Trophoblast cell (in vitro differentiated cells and primary cell): ENCODE data around the gene CUL4A.

Experiments
- DNase-seq, 2 donors: peaks; one replicate each; pipeline ENCODE4 v3.0.0-alpha.2; 2016
- H2AFZ ChIP-seq: 2 replicates; pipeline ENCODE4 v1.6.1; 2013; ENCODE audit warnings: low read length, moderate library complexity, mild to moderate bottlenecking; ENCODE audit not compliant: insufficient read depth, poor library complexity
- H2AK5ac ChIP-seq: 2 replicates; pipeline ENCODE4 v1.6.1; 2013; ENCODE audit warnings: mild to moderate bottlenecking, low read length
- H2BK120ac ChIP-seq: 2 replicates; pipeline ENCODE4 v1.6.1; 2013; ENCODE audit warnings: low read length, mild to moderate bottlenecking, moderate library complexity; ENCODE audit not compliant: insufficient read depth, poor library complexity
- H2BK12ac ChIP-seq: 2 replicates; pipeline ENCODE4 v1.6.1; 2013; ENCODE audit warnings: mild to moderate bottlenecking, low read length, moderate library complexity
- H2BK5ac ChIP-seq: 2 replicates; pipeline ENCODE4 v1.6.1; 2013; ENCODE audit warnings: low read length, low read depth, moderate library complexity, mild to moderate bottlenecking; ENCODE audit not compliant: poor library complexity
- H3K14ac ChIP-seq: 2 replicates; pipeline ENCODE4 v1.6.1; 2013; ENCODE audit warnings: mild to moderate bottlenecking, low read length
- H3K18ac ChIP-seq: 2 replicates; pipeline ENCODE4 v1.6.1; 2013; ENCODE audit warnings: mild to moderate bottlenecking, low read length
- H3K23ac ChIP-seq: 2 replicates; pipeline ENCODE4 v1.6.1; 2013; ENCODE audit warnings: low read length
- H3K27ac ChIP-seq: 2 replicates; pipeline ENCODE4 v1.5.1; 2013; ENCODE audit warnings: low read depth, mild to moderate bottlenecking, inconsistent platforms, low read length, moderate library complexity
- H3K27me3 ChIP-seq: 2 replicates; pipeline ENCODE4 v1.6.1; 2013; ENCODE audit warnings: inconsistent platforms, mild to moderate bottlenecking, low read length, moderate library complexity; ENCODE audit not compliant: insufficient read depth
- H3K36me3 ChIP-seq, 2 experiments: 1 replicate in 1 of 2; 2 replicates in 1 of 2; pipeline ENCODE4 v1.6.1; 2013; ENCODE audit warnings: low read length in 2 of 2, mild to moderate bottlenecking in 2 of 2, moderate library complexity in 1 of 2; ENCODE audit not compliant: insufficient read depth in 2 of 2, control insufficient read depth in 1 of 2
- H3K4ac ChIP-seq: 2 replicates; pipeline ENCODE4 v1.6.1; 2013; ENCODE audit warnings: low read depth, mild to moderate bottlenecking, low read length, moderate library complexity
- H3K4me1 ChIP-seq, 2 experiments: 1 replicate in 1 of 2; 2 replicates in 1 of 2; pipeline ENCODE4 v1.6.1; 2013; ENCODE audit warnings: low read length in 2 of 2, mild to moderate bottlenecking in 2 of 2, moderate library complexity in 1 of 2; ENCODE audit not compliant: insufficient read depth in 2 of 2, control insufficient read depth in 1 of 2
- H3K4me2 ChIP-seq: 2 replicates; pipeline ENCODE4 v1.6.1; 2013; ENCODE audit warnings: inconsistent platforms, mild to moderate bottlenecking, low read length, moderate library complexity
- H3K4me3 ChIP-seq: 2 replicates; pipeline ENCODE4 v1.5.1; 2013; ENCODE audit warnings: mild to moderate bottlenecking, low read depth, low read length, inconsistent platforms
- H3K79me1 ChIP-seq: one replicate; pipeline ENCODE4 v1.6.1; 2013; ENCODE audit warnings: low read length
- H3K79me2 ChIP-seq: 2 replicates; pipeline ENCODE4 v1.6.1; 2013; ENCODE audit warnings: low read length, mild to moderate bottlenecking; ENCODE audit not compliant: control insufficient read depth, insufficient read depth, poor library complexity
- H3K9ac ChIP-seq: 2 replicates; pipeline ENCODE4 v1.6.1; 2013; ENCODE audit warnings: mild to moderate bottlenecking, low read length
- H3K9me3 ChIP-seq: 2 replicates; pipeline ENCODE4 v1.6.1; 2013; ENCODE audit warnings: low read depth, mild to moderate bottlenecking, control low read depth, inconsistent platforms, low read length; ENCODE audit not compliant: insufficient read depth
- H4K12ac ChIP-seq: 2 replicates; pipeline ENCODE4 v1.6.1; 2013; ENCODE audit warnings: low read depth, mild to moderate bottlenecking, low read length, moderate library complexity
- H4K8ac ChIP-seq: 2 replicates; pipeline ENCODE4 v1.6.1; 2013; ENCODE audit warnings: low read depth, mild to moderate bottlenecking, low read length, moderate library complexity
- H4K91ac ChIP-seq: one replicate; pipeline ENCODE4 v1.6.1; 2013; ENCODE audit warnings: low read depth, mild to moderate bottlenecking, low read length, moderate library complexity
- WGBS: extraction: QIAGEN DNeasy Blood & Tissue Kit; methylation state at CpG from one replicate; pipeline ENCODE4 v1.1.7; 2013; ENCODE audit warnings: missing lambda C conversion rate; ENCODE audit not compliant: insufficient read length, insufficient coverage; ENCODE audit errors: extremely low coverage; 5-methylcytosine and 5-hydroxymethylcytosine counted together

CUL4A gene

GRCh38 chr13:113218586-113218985 lies 9.2 kb downstream of the CUL4A start:
- H3K27me3 ChIP-seq = no peaks in the 10 kb centered on the region
- no peak overlapping the region for H3K18ac ChIP-seq
- no peak overlapping the region for H2AFZ ChIP-seq
- H2BK12ac ChIP-seq = no peak overlapping the region
- H3K4me1 ChIP-seq = peaks cover 4 to 9% of the 10 kb centered on the region in 2 experiments
- no CpG with 5 or more reads among the region's 3 CpGs for WGBS
- no peak overlapping the region for H3K4me3 ChIP-seq
- H2AK5ac ChIP-seq = no peak overlapping the region
- peaks cover 28 to 38% of the 10 kb centered on the region in 2 experiments for H3K36me3 ChIP-seq
- H2BK120ac ChIP-seq = no peak overlapping the region
- H3K9ac ChIP-seq = no peak overlapping the region
- H3K79me2 ChIP-seq = peaks cover 14% of the 10 kb centered on the region
- no peaks in the 10 kb centered on the region for H3K79me1 ChIP-seq
- H3K14ac ChIP-seq = no peak overlapping the region
- no peak overlapping the region for H4K91ac ChIP-seq
- peaks cover 2% of the 10 kb centered on the region for H3K9me3 ChIP-seq
- no peak overlapping the region for H3K4me2 ChIP-seq
- no peak overlapping the region for H4K12ac ChIP-seq
- H3K27ac ChIP-seq = no peak overlapping the region
- H3K23ac ChIP-seq = no peak overlapping the region
- no peak overlapping the region for H4K8ac ChIP-seq
- no peak for DNase-seq
- H2BK5ac ChIP-seq = no peak overlapping the region
- H3K4ac ChIP-seq = peak overlapping the region; percentile 35

GRCh38 chr13:113219256-113219940 lies 10.0 kb downstream of the CUL4A start:
- Histone ChIP-seq H2AFZ (no peak overlapping the region), H4K8ac (no peak overlapping the region), H3K4me2 (no peak overlapping the region), H2BK12ac (no peak overlapping the region), H3K23ac (no peak overlapping the region), H3K79me1 (no peaks in the 10 kb centered on the region), H3K14ac (no peak overlapping the region), H3K27ac (no peak overlapping the region), H2BK5ac (no peak overlapping the region), H3K4ac (peak overlapping the region; percentile 3), H4K12ac (no peak overlapping the region), H3K4me1 (peaks cover 4 to 9% of the 10 kb centered on the region in 2 experiments), H3K18ac (no peak overlapping the region), H3K27me3 (no peaks in the 10 kb centered on the region), H3K36me3 (peaks cover 33 to 42% of the 10 kb centered on the region in 2 experiments), H3K4me3 (no peak overlapping the region), H2BK120ac (no peak overlapping the region), H2AK5ac (no peak overlapping the region), H3K9me3 (peaks cover 2% of the 10 kb centered on the region), H4K91ac (no peak overlapping the region), H3K9ac (no peak overlapping the region), H3K79me2 (peaks cover 11% of the 10 kb centered on the region)
- WGBS = no CpG with 5 or more reads among the region's 14 CpGs
- no peak for DNase-seq

GRCh38 chr13:113220141-113220598 lies 10.8 kb downstream of the CUL4A start:
- no peak overlapping the region for H3K4me3 ChIP-seq
- no peak overlapping the region for H3K18ac ChIP-seq
- no peak overlapping the region for H4K91ac ChIP-seq
- H3K79me1 ChIP-seq = no peaks in the 10 kb centered on the region
- H2BK12ac ChIP-seq = no peak overlapping the region
- peaks cover 37 to 42% of the 10 kb centered on the region in 2 experiments for H3K36me3 ChIP-seq
- no peak overlapping the region for H2AFZ ChIP-seq
- H3K27ac ChIP-seq = no peak overlapping the region
- H3K4ac ChIP-seq = peak overlapping the region; percentile 25
- H4K8ac ChIP-seq = no peak overlapping the region
- H3K23ac ChIP-seq = no peak overlapping the region
- peaks cover 4 to 9% of the 10 kb centered on the region in 2 experiments for H3K4me1 ChIP-seq
- no peak overlapping the region for H3K9ac ChIP-seq
- DNase-seq = no peak
- H3K79me2 ChIP-seq = peaks cover 7% of the 10 kb centered on the region
- H4K12ac ChIP-seq = no peak overlapping the region
- no peak overlapping the region for H2BK120ac ChIP-seq
- no peaks in the 10 kb centered on the region for H3K27me3 ChIP-seq
- no peak overlapping the region for H2BK5ac ChIP-seq
- H2AK5ac ChIP-seq = no peak overlapping the region
- no peak overlapping the region for H3K14ac ChIP-seq
- peaks cover 2% of the 10 kb centered on the region for H3K9me3 ChIP-seq
- no peak overlapping the region for H3K4me2 ChIP-seq
- WGBS = no CpG with 5 or more reads among the region's 13 CpGs

GRCh38 chr13:113220877-113221276 lies 11.5 kb downstream of the CUL4A start:
- H4K12ac ChIP-seq = no peak overlapping the region
- no peak overlapping the region for H3K4me3 ChIP-seq
- H3K27ac ChIP-seq = no peak overlapping the region
- H4K8ac ChIP-seq = no peak overlapping the region
- H2AFZ ChIP-seq = no peak overlapping the region
- H3K23ac ChIP-seq = no peak overlapping the region
- no peak overlapping the region for H2BK120ac ChIP-seq
- DNase-seq = no peak
- no peak overlapping the region for H2BK12ac ChIP-seq
- no peak overlapping the region for H4K91ac ChIP-seq
- peaks cover 3 to 6% of the 10 kb centered on the region in 2 experiments for H3K4me1 ChIP-seq
- H3K4ac ChIP-seq = no peak overlapping the region
- H2BK5ac ChIP-seq = no peak overlapping the region
- H3K27me3 ChIP-seq = no peaks in the 10 kb centered on the region
- no peak overlapping the region for H3K9ac ChIP-seq
- H2AK5ac ChIP-seq = no peak overlapping the region
- no peak overlapping the region for H3K18ac ChIP-seq
- no peaks in the 10 kb centered on the region for H3K9me3 ChIP-seq
- H3K4me2 ChIP-seq = no peak overlapping the region
- H3K79me2 ChIP-seq = peaks cover 5% of the 10 kb centered on the region
- WGBS = no CpG with 5 or more reads among the region's 7 CpGs
- no peaks in the 10 kb centered on the region for H3K79me1 ChIP-seq
- H3K14ac ChIP-seq = no peak overlapping the region
- peaks cover 41 to 45% of the 10 kb centered on the region in 2 experiments for H3K36me3 ChIP-seq
